H1 (cell line): Measurements from ENCODE around the gene NEO1. TPM values are rescaled to one million over a fixed set of nuclear protein-coding genes. Genes with fewer than 3 reads are reported as not detected.

Experiments used
- CTCF ChIA-PET: fragments of 300-600 bp; sonication (Branson Sonifier 250); formaldehyde crosslinking; loops from one replicate; lab custom pipeline; 2021; ENCODE audit not compliant: partially characterized antibody; lab: Charles Lee
- POLR2A ChIA-PET: fragments of 300-600 bp; sonication (Branson Sonifier 250); formaldehyde crosslinking; loops from one replicate; lab custom pipeline; 2021; ENCODE audit warnings: inconsistent platforms; ENCODE audit not compliant: partially characterized antibody; lab: Charles Lee
- DNase-seq, 2 experiments: peaks; one replicate each; pipeline versions ENCODE4 v3.0.0 to v3.0.0-alpha.2; 2010 to 2022; ENCODE audit warnings: low spot score in 2 of 2, low read depth in 1 of 2, mixed read lengths in 1 of 2
- FAIRE-seq: peaks from 2 replicates; lab custom pipeline; 2011; peaks lifted over from hg19 to GRCh38; lab: Jason Lieb, UNC
- H2AFZ ChIP-seq: 2 replicates; pipeline ENCODE4 v1.8.1; 2012; ENCODE audit warnings: low read length, inconsistent platforms
- H2AK5ac ChIP-seq: 2 replicates; pipeline ENCODE4 v1.6.1; 2013; ENCODE audit warnings: low read depth, low read length
- H2BK120ac ChIP-seq: replicated peaks from 2 replicates; pipeline ENCODE3; 2013; ENCODE audit warnings: low read depth, low read length, inconsistent platforms
- H2BK12ac ChIP-seq: 2 replicates; pipeline ENCODE4 v1.6.1; 2013; ENCODE audit warnings: low read depth, low read length
- H2BK15ac ChIP-seq: 2 replicates; pipeline ENCODE4 v1.6.1; 2013; ENCODE audit warnings: low read length
- H2BK20ac ChIP-seq: 2 replicates; pipeline ENCODE4 v1.6.1; 2013; ENCODE audit warnings: low read length
- H2BK5ac ChIP-seq: 2 replicates; pipeline ENCODE4 v1.6.1; 2013; ENCODE audit warnings: low read depth, low read length
- H3K14ac ChIP-seq: 2 replicates; pipeline ENCODE4 v1.6.1; 2013; ENCODE audit warnings: inconsistent platforms; ENCODE audit not compliant: insufficient read length
- H3K18ac ChIP-seq: 2 replicates; pipeline ENCODE4 v1.6.1; 2013; ENCODE audit warnings: low read length; ENCODE audit errors: extremely low read depth
- H3K23ac ChIP-seq: 2 replicates; pipeline ENCODE4 v1.6.1; 2013; ENCODE audit warnings: inconsistent platforms; ENCODE audit not compliant: insufficient read length
- H3K23me2 ChIP-seq: 2 replicates; pipeline ENCODE4 v1.6.1; 2013; ENCODE audit warnings: low read depth, low read length
- H3K27ac ChIP-seq: 2 replicates; pipeline ENCODE4 v1.6.1; 2011; ENCODE audit warnings: low read depth, low read length, inconsistent platforms
- H3K27me3 ChIP-seq, 4 experiments: replicated peaks in 1 of 4; 1 replicate in 1 of 4; 2 replicates in 3 of 4; pipeline versions ENCODE4 v1.6.1 to v1.8.1; 2011 to 2013; ENCODE audit warnings: low read length in 3 of 4, mild to moderate bottlenecking in 3 of 4, inconsistent platforms in 2 of 4, mixed read lengths in 2 of 4, moderate library complexity in 1 of 4; ENCODE audit not compliant: control insufficient read depth in 3 of 4, insufficient read depth in 3 of 4; ENCODE audit errors: extremely low read depth in 1 of 4
- H3K36me3 ChIP-seq, 4 experiments: 2 replicates each; pipeline versions ENCODE4 v1.6.1 to v1.8.1; 2011 to 2013; ENCODE audit warnings: mild to moderate bottlenecking in 4 of 4, low read length in 3 of 4, moderate library complexity in 2 of 4, control low read depth in 1 of 4, inconsistent platforms in 1 of 4; ENCODE audit not compliant: insufficient read depth in 4 of 4, control insufficient read depth in 2 of 4
- H3K4ac ChIP-seq: replicated peaks from 2 replicates; pipeline ENCODE3; 2013; ENCODE audit warnings: low read length, low read depth, mixed read lengths, inconsistent platforms; ENCODE audit not compliant: insufficient read length
- H3K4me1 ChIP-seq, 4 experiments: replicated peaks in 1 of 4; 1 replicate in 1 of 4; 2 replicates in 3 of 4; pipeline versions ENCODE4 v1.6.1 to v1.8.1; 2011 to 2013; ENCODE audit warnings: low read length in 3 of 4, inconsistent platforms in 2 of 4, mixed read lengths in 1 of 4; ENCODE audit not compliant: insufficient read depth in 4 of 4, control insufficient read depth in 3 of 4
- H3K4me2 ChIP-seq, 2 experiments: 2 replicates each; pipeline versions ENCODE4 v1.6.1 to v1.8.1; 2011 to 2013; ENCODE audit warnings: low read depth in 2 of 2, low read length in 2 of 2, control low read depth in 1 of 2, inconsistent platforms in 1 of 2, mild to moderate bottlenecking in 1 of 2; ENCODE audit not compliant: insufficient read depth in 1 of 2
- H3K4me3 ChIP-seq, 4 experiments: fragments of 200-600, 300-600 bp in 1 of 4; sonication (generic), shearing (Covaris generic), sonication (Bioruptor Twin) in 1 of 4; 2 replicates each; pipeline versions ENCODE4 v1.5.1 to v1.8.1; 2011 to 2016; ENCODE audit warnings: low read length in 4 of 4, low read depth in 3 of 4, control low read depth in 2 of 4, inconsistent platforms in 2 of 4, mild to moderate bottlenecking in 2 of 4, mixed read lengths in 1 of 4, moderate library complexity in 1 of 4; ENCODE audit not compliant: insufficient read depth in 2 of 4; ENCODE audit errors: extremely low read depth in 1 of 4
- H3K56ac ChIP-seq: replicated peaks from 2 replicates; pipeline ENCODE3; 2013; ENCODE audit warnings: low read depth, mild to moderate bottlenecking, mixed read lengths, low read length, inconsistent platforms; ENCODE audit not compliant: insufficient read length
- H3K79me1 ChIP-seq: 2 replicates; pipeline ENCODE4 v1.6.1; 2013; ENCODE audit warnings: low read depth, low read length, control low read depth
- H3K79me2 ChIP-seq, 2 experiments: 2 replicates each; pipeline versions ENCODE4 v1.6.1 to v1.8.1; 2012 to 2013; ENCODE audit warnings: low read length in 2 of 2, mild to moderate bottlenecking in 2 of 2, inconsistent platforms in 1 of 2; ENCODE audit not compliant: insufficient read depth in 2 of 2, control insufficient read depth in 1 of 2
- H3K9ac ChIP-seq, 4 experiments: replicated peaks in 1 of 4; 1 replicate in 1 of 4; 2 replicates in 3 of 4; pipeline versions ENCODE4 v1.6.1 to v1.8.1; 2011 to 2013; ENCODE audit warnings: low read depth in 3 of 4, low read length in 3 of 4, control low read depth in 2 of 4, mild to moderate bottlenecking in 2 of 4, moderate library complexity in 2 of 4, inconsistent platforms in 1 of 4; ENCODE audit errors: extremely low read depth in 1 of 4
- H3K9me3 ChIP-seq, 2 experiments: 2 replicates each; pipeline versions ENCODE4 v1.6.1 to v1.8.1; 2012 to 2013; ENCODE audit warnings: mild to moderate bottlenecking in 2 of 2, moderate library complexity in 2 of 2, control low read depth in 1 of 2, inconsistent platforms in 1 of 2, low read depth in 1 of 2, low read length in 1 of 2, mixed read lengths in 1 of 2; ENCODE audit not compliant: insufficient read depth in 2 of 2
- H4K20me1 ChIP-seq, 2 experiments: replicated peaks in 1 of 2; 2 replicates each; pipeline versions ENCODE3 to v1.8.1; 2011 to 2013; ENCODE audit warnings: inconsistent platforms in 2 of 2, low read length in 2 of 2, mild to moderate bottlenecking in 1 of 2; ENCODE audit not compliant: insufficient read depth in 2 of 2, control insufficient read depth in 1 of 2
- H4K5ac ChIP-seq: 2 replicates; pipeline ENCODE4 v1.6.1; 2013; ENCODE audit warnings: low read length, low read depth, mixed read lengths, inconsistent platforms; ENCODE audit not compliant: insufficient read length
- H4K8ac ChIP-seq: 2 replicates; pipeline ENCODE4 v1.8.0; 2013; ENCODE audit warnings: mild to moderate bottlenecking, moderate library complexity, low read length, inconsistent platforms; ENCODE audit not compliant: insufficient read depth; ENCODE audit errors: extremely low read depth
- H4K91ac ChIP-seq: replicated peaks from 2 replicates; pipeline ENCODE3; 2013; ENCODE audit warnings: low read length, mixed read lengths, inconsistent platforms; ENCODE audit not compliant: insufficient read length
- EP300 ChIP-seq, 2 experiments: IDR thresholded peaks; 1 replicate in 1 of 2; 2 replicates in 1 of 2; pipeline ENCODE4 v1.6.1; 2011 to 2012; ENCODE audit warnings: low read depth in 2 of 2, low read length in 2 of 2, mild to moderate bottlenecking in 2 of 2, borderline replicate concordance in 1 of 2, inconsistent platforms in 1 of 2, moderate library complexity in 1 of 2
- EZH2 ChIP-seq: fragments of 200-600 bp; sonication (generic); IDR thresholded peaks from 2 replicates; pipeline ENCODE4 v1.7.1; 2012; ENCODE audit warnings: low read depth, mild to moderate bottlenecking, moderate library complexity, low read length, inconsistent platforms; ENCODE audit not compliant: severe bottlenecking
- RAD21 ChIP-seq, 2 experiments: IDR thresholded peaks in 1 of 2; conservative IDR thresholded peaks in 1 of 2; 2 replicates each; pipeline ENCODE4 v1.6.1; 2011; ENCODE audit warnings: low read depth in 2 of 2, low read length in 2 of 2, improper control_type of control experiment in 1 of 2, inconsistent platforms in 1 of 2, mild to moderate bottlenecking in 1 of 2, moderate library complexity in 1 of 2
- WGBS, 2 experiments: shearing (Covaris generic) in 1 of 2; methylation state at CpG; one replicate each; pipeline versions ENCODE4 v1.1.6 to v1.1.7; 2013 to 2015; ENCODE audit warnings: low lambda C conversion rate in 2 of 2, mixed read lengths in 2 of 2, inconsistent platforms in 1 of 2, low coverage in 1 of 2, missing lambda C conversion rate in 1 of 2; ENCODE audit not compliant: insufficient replicate concordance in 2 of 2, insufficient coverage in 1 of 2, insufficient read length in 1 of 2; ENCODE audit errors: extremely low coverage in 1 of 2, missing lambda C conversion rate in 1 of 2; 5-methylcytosine and 5-hydroxymethylcytosine counted together
- polyA plus RNA-seq, 7 experiments: library from polyadenylated mRNA; depleted of rRNA in 3 of 7; stranded (reverse) in 5 of 7; unstranded in 2 of 7; fragments of >200 nt in 5 of 7; fragments of 200-250 nt in 2 of 7; gene quantifications; 1 replicate in 5 of 7; 2 replicates in 1 of 7; 4 replicates in 1 of 7; pipeline versions ENCODE4 v1.2.1 to v1.2.3, GENCODE V29; 2011 to 2013; ENCODE audit warnings: missing spikeins in 2 of 7, mixed read lengths in 2 of 7
- total RNA-seq: library from RNA; stranded (reverse); fragmentation: NEBNext Ultra II Directional; extraction: Animal tissue kit (Norgen Biotek cat#: 25700); gene quantifications from 2 replicates; pipeline ENCODE4 v1.2.1, GENCODE V29; 2021

NEO1 gene
- total and polyA plus RNA-seq, 2 of the 8 experiments (the other 6 are each of a cell fraction or from before 2014, with no cell fraction given), result 36.0 to 51.0 TPM

- DNase-seq (no peak), FAIRE-seq (no peak)
- Histone ChIP-seq H3K14ac (no peak overlapping the region), H3K36me3 (peaks cover 0 to 10% (median 3%) of the 10 kb centered on the region in 4 experiments; a peak in 3 of 8 replicates), H3K4me1 (peaks cover 0 to 4% (median 0%) of the 10 kb centered on the region in 4 experiments; a peak in 1 of 7 replicates), H3K56ac (no peak overlapping the region), H3K27me3 (no peaks in the 10 kb centered on the region), H3K4me3 (no peak overlapping the region), H3K9me3 (no peaks in the 10 kb centered on the region), H2AK5ac (no peak overlapping the region), H2AFZ (no peak overlapping the region), H2BK5ac (no peak overlapping the region), H2BK20ac (no peak overlapping the region), H2BK15ac (no peak overlapping the region), H2BK120ac (no peak overlapping the region), H3K9ac (no peak overlapping the region), H2BK12ac (no peak overlapping the region), H4K91ac (no peak overlapping the region), H3K79me1 (no peaks in the 10 kb centered on the region), H3K4me2 (no peak overlapping the region), H3K27ac (no peak overlapping the region), H4K5ac (no peak overlapping the region), H3K23me2 (no peaks in the 10 kb centered on the region; the same call in 1 of the 2 replicates), H3K4ac (no peak overlapping the region), H3K23ac (no peak overlapping the region), H3K79me2 (no peaks in the 10 kb centered on the region), H4K8ac (no peak overlapping the region), H4K20me1 (peaks cover 0 to 3% of the 10 kb centered on the region in 2 experiments), H3K18ac (no peak overlapping the region)
- WGBS, 2 experiments, result 93% methylated on average over 8 of the region's 8 CpGs; no CpG with 5 or more reads in 1 of the 2 experiments
- ChIA-PET POLR2A (interaction anchor here (1.1 kb wide), 1 partner anchor 9 kb away, joined by 4 read pairs; no protein-coding TSS in a partner anchor), CTCF (interaction anchor here (0.6 to 1.5 kb wide), 7 partner anchors 10 to 419 kb away, joined by 3 to 7 read pairs (median 4); no protein-coding TSS in a partner anchor)
- TF ChIP-seq RAD21 (IDR thresholded peaks at IDR 0.05 in 1 of 2, conservative IDR thresholded peaks at IDR 0.05 in 1 of 2; ENCODE audit: low read depth in 2 of 2, low read length in 2 of 2) (no peak), EP300 (IDR thresholded peaks at IDR 0.05; ENCODE audit: borderline replicate concordance in 1 of 2, low read depth in 2 of 2, low read length in 2 of 2) (no peak), EZH2 (no peak)
These were observed 256.0 kb downstream of the NEO1 start for GRCh38 chr15:73308305-73308704.
